RPMI7951 (cell line): ENCODE results near the gene ALG3. TPM values are rescaled to one million over a fixed set of nuclear protein-coding genes. Genes with fewer than 3 reads are reported as not detected.

ENCODE experiments used
- DNase-seq: peaks from one replicate; pipeline ENCODE4 v3.0.0-alpha.2; 2012; ENCODE audit warnings: low read depth
- total RNA-seq: library from RNA; depleted of rRNA; stranded (reverse); fragments of >200 nt; shearing (Covaris generic); gene quantifications from 2 replicates; pipeline ENCODE4 v1.2.3, GENCODE V29; 2014

Gene ALG3
- total RNA-seq, 1 experiment from 2014 or later, result 67.0 TPM

DNA sequence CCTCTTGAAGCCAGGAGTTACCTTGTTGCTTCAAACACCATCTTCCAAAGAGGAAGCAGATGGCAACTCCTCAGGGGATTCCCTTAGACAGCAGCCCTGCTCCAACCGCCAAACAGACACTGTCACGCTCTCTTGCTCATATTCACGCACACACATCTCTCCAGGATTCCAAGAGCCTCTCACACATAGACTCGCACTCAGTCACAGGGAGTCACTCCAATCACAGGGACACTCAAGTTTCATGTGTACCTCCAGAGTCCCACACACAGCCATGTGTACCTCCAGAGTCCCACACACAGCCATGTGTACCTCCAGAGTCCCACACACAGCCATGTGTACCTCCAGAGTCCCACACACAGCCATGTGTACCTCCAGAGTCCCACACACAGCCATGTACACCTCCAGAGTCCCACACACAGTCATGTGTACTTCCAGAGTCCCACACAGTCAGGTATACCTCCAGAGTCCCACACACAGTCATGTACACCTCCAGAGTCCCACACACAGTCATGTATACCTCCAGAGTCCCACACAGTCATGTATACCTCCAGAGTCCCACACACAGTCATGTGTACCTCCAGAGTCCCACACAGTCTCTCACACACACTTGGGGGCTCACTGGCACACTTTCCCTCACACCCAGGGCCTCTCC, 13.3 kb downstream of the ALG3 start:
- DNase-seq, result no peak

DNA sequence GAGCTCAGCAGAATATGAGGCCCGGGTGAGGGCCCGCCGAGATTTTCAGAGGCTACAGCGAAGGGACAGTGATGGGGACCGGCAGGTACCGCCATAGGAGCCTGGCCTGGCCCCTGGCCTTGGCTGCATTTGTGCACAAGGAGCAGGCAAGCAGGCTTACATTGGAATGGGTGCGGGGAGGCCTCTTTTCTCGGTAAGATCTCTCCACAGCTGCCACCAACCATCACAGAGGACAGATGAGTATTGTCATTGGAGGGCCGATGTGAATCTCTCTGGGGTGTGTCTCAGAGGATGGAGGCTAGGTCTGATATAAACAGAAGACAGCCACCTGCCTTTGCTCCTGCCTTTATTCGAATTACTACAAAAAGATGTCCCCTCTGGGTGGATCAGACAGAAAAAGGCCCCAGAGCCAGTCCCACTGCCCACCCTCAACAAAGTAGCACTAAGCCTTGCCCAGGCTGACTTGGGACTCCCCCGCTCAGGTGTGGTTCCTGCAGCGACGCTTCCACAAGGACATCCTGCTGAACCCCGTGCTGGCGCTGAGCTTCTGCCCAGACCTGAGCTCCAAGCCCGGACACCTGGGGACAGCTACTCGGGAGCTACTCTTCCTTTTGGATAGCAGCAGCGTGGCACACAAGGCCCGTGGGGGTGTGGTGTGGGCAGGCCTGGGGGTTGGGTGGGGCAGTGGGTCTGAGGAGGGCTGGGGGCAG, 13.9 kb downstream of the ALG3 start:
- no peak for DNase-seq

DNA sequence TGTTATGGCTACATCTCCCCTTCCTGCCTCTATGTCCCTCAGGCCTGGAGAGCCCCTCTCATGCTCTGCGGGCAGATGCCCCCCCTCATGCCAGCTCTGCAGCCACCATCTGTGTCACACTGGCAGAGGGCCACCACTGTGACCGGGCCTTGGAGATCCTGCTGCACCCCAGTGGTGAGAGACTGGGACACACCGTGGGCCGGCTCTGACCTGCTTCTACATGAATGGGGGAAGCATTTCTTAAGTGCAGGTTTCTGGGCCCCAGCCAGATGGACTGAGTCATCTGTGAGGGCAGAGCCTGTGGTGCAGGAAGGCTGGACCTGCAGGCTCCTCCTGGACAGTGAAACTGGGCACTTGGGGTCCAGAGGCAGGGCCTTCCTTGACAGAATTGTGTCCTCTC, 14.5 kb downstream of the ALG3 start:
- DNase-seq, result peak; percentile 83

- DNase-seq, result no peak
Observed at GRCh38 chr3:184233127-184233843, 15.5 kb downstream of the ALG3 start.

GRCh38 chr3:184231671-184232070, 17.1 kb downstream of the ALG3 start:
- no peak for DNase-seq

DNA sequence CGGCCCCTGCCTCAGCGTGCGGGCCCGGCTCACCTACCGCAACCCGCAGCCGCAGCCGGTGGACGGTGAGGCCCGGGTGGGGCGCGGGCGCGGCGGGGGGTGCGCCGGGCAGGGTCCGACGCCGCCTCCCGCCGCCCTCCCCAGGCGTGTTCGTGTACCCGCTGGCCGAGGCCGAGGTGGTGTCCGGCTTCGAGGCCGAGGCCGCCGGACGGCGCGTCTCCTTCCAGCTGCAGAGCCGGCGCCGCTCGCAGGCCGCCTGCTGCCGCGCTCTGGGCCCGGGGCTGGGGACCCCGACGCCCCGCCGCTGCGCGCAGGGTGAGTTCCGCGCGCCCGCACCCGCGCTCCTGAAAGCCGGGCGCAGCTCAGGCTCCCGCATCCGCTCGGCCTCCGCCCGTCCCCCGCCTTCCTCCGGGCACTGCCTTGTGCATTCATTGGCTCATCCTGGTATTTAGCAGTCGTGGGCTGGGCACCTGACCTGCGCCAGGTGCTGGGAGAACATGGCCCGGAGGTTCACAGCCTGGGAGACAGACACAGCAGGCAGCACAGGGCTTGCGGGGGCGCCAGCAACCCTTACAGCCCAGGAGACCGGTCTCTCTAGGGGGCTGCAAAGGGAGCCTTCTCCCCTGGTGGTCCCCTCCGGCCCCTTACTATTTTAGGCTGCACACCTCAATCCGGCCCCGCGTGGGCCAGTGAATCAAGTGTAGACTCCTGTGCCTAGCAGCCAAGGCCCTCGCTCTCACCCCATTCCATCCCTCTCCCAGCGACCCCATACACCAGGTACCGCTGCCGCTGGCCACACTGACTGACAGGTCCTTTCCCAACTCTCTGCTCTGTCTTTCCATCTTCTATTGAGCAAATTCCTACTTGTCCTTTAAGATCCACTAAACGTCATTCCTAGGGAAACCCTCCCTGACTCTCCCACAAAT, 17.9 kb downstream of the ALG3 start:
- DNase-seq, result no peak

DNA sequence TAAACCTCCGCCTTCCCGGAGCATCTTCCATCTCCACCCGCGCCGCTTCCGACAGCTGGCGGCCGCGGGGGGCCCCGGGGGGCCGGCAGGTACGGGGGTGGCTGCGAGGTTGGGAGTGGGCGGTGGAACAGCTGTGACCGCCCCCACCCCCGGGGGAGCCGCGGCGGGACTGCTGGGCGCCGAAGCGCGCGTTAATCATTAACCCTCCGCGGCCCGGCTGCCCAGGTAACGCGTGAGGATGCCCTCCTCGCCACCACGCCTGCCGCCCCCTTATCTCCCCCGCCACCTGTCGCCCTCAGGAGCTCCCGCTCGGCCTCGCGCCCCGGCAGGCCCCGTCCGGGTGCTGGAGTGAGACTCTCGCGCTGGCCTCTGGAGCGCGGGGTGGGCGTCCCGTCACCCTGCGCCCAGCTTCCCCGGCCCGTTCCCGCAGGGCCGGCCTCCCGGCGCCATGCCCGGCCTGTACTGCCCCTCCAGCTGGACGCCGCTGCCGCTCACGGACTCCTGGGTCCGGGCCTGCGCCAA, 18.6 kb downstream of the ALG3 start:
- no peak for DNase-seq

GRCh38 chr3:184229394-184230080, 19.2 kb downstream of the ALG3 start, which contains the start of gene VWA5B2:
VWA5B2 (plus strand) TSS chr3:184229585; CDS start chr3:184230529, 944 bp downstream.
- peak; percentile 59 for DNase-seq

DNA sequence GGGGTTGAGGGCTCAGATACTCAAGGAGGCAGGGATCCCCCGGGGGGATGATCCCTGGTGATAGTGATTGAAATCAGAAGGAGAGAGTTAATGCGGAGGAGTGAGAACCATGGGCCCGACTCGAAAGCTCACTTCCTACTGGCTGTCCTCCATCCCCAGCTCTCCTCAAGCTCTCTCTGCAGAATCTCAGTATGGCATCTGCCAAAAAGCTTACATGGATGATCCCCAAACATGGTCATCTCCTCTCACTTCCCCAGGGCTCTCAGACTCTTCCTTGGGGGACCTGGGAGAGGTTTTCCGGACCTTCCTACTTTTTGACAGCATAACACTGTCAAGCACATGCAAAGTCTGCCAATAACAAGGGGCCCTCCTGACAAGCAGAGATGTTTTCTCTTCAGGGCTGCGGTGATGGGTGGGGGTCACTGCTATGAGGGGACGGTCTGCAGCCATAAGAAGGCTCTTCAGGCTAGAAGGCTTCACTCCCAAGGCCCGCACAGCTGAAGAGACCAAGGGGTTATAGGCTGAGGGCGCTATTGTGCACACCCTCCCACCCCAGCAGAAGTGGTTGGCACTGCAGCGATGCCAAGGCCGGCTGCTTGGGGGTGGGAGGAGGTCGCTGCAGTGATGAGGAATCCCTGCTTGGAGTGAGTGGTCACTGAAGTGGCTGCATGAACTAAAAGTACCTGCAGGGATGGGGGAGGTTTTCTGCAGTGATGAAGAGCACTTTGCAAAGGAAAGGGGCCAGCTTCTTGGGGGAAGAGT, 20.2 kb downstream of the ALG3 start:
- DNase-seq, result no peak

- peak; percentile 20 for DNase-seq
Observed at GRCh38 chr3:184227481-184227935, 21.3 kb downstream of the ALG3 start.

DNA sequence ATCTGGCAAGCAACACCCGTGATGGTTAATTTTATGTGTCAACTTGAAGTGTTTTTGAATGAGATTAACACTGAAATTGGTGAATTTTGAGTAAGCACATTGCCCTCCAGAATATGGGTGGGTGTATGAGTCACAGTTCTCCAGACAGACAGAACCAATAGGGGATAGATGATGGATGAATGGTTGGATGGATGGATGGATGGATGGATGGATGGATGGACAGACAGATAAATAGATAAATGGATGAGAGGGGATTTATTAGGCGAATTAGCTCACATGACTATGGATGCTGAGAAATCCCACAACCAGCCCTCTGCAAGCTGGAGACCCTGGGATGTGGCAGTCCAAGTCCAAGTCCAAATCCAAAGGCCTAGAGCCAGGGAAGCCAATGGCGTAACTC, 24.8 kb downstream of the ALG3 start:
- no peak for DNase-seq

DNA sequence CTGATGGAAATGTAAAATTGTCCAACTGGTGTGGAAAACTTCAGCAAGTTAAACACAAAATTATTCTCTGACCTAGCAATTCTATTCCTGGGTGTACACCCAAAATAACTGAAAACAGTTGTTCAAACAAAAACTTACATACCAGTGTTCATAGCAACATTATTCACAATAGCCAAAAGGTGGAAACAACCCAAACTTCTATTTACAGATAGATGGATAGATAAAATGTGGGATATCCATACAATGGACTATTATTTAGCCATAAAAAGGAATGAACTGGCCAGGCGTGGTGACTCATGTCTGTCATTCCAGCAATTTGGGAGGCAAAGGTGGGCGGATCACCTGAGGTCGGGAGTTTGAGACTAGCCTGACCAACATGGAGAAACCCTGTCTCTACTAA, 26.2 kb downstream of the ALG3 start:
- DNase-seq, result no peak

- no peak for DNase-seq
Observed at GRCh38 chr3:184218814-184219213, 29.9 kb downstream of the ALG3 start.

DNA sequence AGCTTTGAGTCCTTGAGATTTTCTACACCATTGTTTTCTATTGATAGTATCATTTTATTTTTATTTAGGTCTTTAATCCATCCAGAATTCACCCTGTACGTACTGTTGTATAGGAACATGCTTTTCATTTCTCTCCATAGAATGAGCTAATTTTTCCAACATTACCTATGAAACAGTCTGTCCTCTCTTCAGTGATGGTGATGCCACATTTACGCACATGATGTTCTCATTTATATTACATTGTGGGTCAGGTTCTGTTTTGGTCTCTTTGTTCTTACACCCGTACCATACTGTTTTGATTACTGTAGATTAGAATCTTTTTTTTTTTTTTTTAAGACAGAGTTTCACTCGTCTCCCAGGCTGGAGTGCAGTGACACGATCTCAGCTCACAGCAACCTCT, 37.0 kb downstream of the ALG3 start:
- no peak for DNase-seq

GRCh38 chr3:184211297-184211696, 37.5 kb downstream of the ALG3 start:
- no peak for DNase-seq

GRCh38 chr3:184209146-184209923, 39.4 kb downstream of the ALG3 start:
- no peak for DNase-seq

DNA sequence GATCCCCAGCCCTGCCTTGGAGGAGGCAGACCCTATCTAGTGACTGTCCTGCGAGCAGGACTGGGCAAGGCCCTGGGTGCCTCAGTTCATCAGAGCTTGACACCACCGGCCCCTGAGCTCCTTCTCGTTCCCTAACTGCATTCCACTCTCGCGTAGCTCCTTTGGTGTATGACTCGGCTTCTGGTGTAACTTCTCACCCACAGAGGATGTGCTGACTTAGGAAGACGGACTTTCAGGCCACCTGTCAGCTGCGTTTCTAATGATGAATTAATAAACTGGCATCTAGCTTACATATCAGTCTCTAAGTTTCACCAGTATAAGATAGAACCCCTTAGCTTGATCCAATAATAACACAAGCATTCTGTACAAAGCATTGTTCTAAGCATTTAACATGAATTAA, 45.2 kb downstream of the ALG3 start:
- DNase-seq, result no peak

- no peak for DNase-seq
Observed at GRCh38 chr3:184200825-184201224, 47.9 kb downstream of the ALG3 start.

DNA sequence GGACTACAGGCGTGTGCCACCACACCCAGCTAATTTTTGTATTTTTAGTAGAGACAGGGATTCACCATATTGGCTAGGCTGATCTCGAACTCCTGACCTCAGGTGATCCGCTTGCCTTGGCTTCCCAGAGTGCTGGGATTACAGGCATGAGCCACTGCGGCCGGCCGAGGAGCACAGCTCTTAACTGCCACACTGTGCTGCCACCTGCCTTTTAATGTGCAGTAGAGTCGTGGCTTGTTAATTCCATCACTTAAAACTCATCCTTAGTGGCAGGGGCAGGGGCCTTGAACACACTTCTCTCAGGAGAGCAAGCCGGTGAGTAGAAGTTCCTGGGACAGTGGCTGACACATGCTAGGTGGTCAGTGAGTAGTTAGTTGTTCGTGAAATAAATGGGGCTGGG, 50.3 kb downstream of the ALG3 start:
- DNase-seq, result no peak
